H9 (cell line): ENCODE measurements around the gene KMT2D. TPM values are rescaled to one million over a fixed set of nuclear protein-coding genes. Genes with fewer than 3 reads are reported as not detected.

ENCODE experiments used
- DNase-seq: peaks from one replicate; pipeline ENCODE4 v3.0.0-alpha.2; 2017
- H2AFZ ChIP-seq: one replicate; pipeline ENCODE4 v1.6.1; 2013; ENCODE audit warnings: mild to moderate bottlenecking, low read length, control low read depth, moderate library complexity
- H2AK5ac ChIP-seq: 2 replicates; pipeline ENCODE4 v1.6.1; 2013; ENCODE audit warnings: low read length, control low read depth, mixed read lengths; ENCODE audit not compliant: insufficient read length
- H2BK120ac ChIP-seq: one replicate; pipeline ENCODE4 v1.6.1; 2013; ENCODE audit warnings: low read depth, mild to moderate bottlenecking, low read length, control low read depth, inconsistent platforms; ENCODE audit not compliant: poor library complexity, severe bottlenecking
- H2BK12ac ChIP-seq: 2 replicates; pipeline ENCODE4 v1.6.1; 2013; ENCODE audit warnings: low read length, control low read depth, mixed read lengths, low read depth; ENCODE audit not compliant: insufficient read length
- H2BK15ac ChIP-seq: 2 replicates; pipeline ENCODE4 v1.6.1; 2013; ENCODE audit warnings: low read depth, low read length, control low read depth
- H2BK20ac ChIP-seq: one replicate; pipeline ENCODE4 v1.6.1; 2013; ENCODE audit warnings: low read depth, mild to moderate bottlenecking, low read length, control low read depth, inconsistent platforms; ENCODE audit not compliant: poor library complexity, severe bottlenecking
- H2BK5ac ChIP-seq: 2 replicates; pipeline ENCODE4 v1.6.1; 2013; ENCODE audit warnings: low read length, control low read depth, mixed read lengths; ENCODE audit not compliant: insufficient read length
- H3K14ac ChIP-seq: 2 replicates; pipeline ENCODE4 v1.6.1; 2013; ENCODE audit warnings: low read length, control low read depth; ENCODE audit not compliant: insufficient read depth
- H3K18ac ChIP-seq: 2 replicates; pipeline ENCODE4 v1.6.1; 2013; ENCODE audit warnings: low read depth, mild to moderate bottlenecking, mixed read lengths, low read length, control low read depth; ENCODE audit not compliant: insufficient read length
- H3K23ac ChIP-seq: 2 replicates; pipeline ENCODE4 v1.6.1; 2013; ENCODE audit warnings: low read length, control low read depth, mixed read lengths, low read depth; ENCODE audit not compliant: insufficient read length
- H3K23me2 ChIP-seq: 2 replicates; pipeline ENCODE4 v1.6.1; 2013; ENCODE audit warnings: low read depth, mild to moderate bottlenecking, mixed read lengths, low read length, control low read depth; ENCODE audit not compliant: insufficient read length, poor library complexity, severe bottlenecking
- H3K27ac ChIP-seq: 2 replicates; pipeline ENCODE4 v1.5.1; 2013; ENCODE audit warnings: low read length, control low read depth, mixed read lengths, low read depth; ENCODE audit not compliant: insufficient read length
- H3K27me3 ChIP-seq: 2 replicates; pipeline ENCODE4 v1.6.1; 2013; ENCODE audit warnings: low read length, control low read depth, inconsistent platforms; ENCODE audit not compliant: insufficient read depth
- H3K4ac ChIP-seq: 2 replicates; pipeline ENCODE4 v1.6.1; 2013; ENCODE audit warnings: low read depth, mild to moderate bottlenecking, control low read depth, inconsistent platforms, low read length, moderate library complexity
- H3K4me1 ChIP-seq: 2 replicates; pipeline ENCODE4 v1.6.1; 2013; ENCODE audit warnings: low read length, control low read depth, inconsistent platforms; ENCODE audit not compliant: insufficient read depth
- H3K4me2 ChIP-seq: 2 replicates; pipeline ENCODE4 v1.6.1; 2013; ENCODE audit warnings: low read length, control low read depth, mixed read lengths; ENCODE audit not compliant: insufficient read length, insufficient read depth
- H3K56ac ChIP-seq: 2 replicates; pipeline ENCODE4 v1.6.1; 2013; ENCODE audit warnings: low read depth, mild to moderate bottlenecking, mixed read lengths, low read length, control low read depth; ENCODE audit not compliant: insufficient read length
- H3K79me1 ChIP-seq: 2 replicates; pipeline ENCODE4 v1.6.1; 2013; ENCODE audit warnings: low read depth, mild to moderate bottlenecking, moderate library complexity, low read length, control low read depth, inconsistent platforms; ENCODE audit not compliant: insufficient read depth, poor library complexity, severe bottlenecking
- H3K79me2 ChIP-seq: 2 replicates; pipeline ENCODE4 v1.6.1; 2013; ENCODE audit warnings: low read length, control low read depth, inconsistent platforms; ENCODE audit not compliant: insufficient read depth
- H3K9ac ChIP-seq: 2 replicates; pipeline ENCODE4 v1.6.1; 2013; ENCODE audit warnings: low read length, control low read depth, mixed read lengths; ENCODE audit not compliant: insufficient read length; ENCODE audit errors: extremely low read depth
- H3K9me3 ChIP-seq: one replicate; pipeline ENCODE4 v1.6.1; 2013; ENCODE audit warnings: low read depth, low read length, inconsistent platforms; ENCODE audit not compliant: control insufficient read depth
- H3T11ph ChIP-seq: one replicate; pipeline ENCODE4 v1.6.1; 2013; ENCODE audit warnings: mild to moderate bottlenecking, low read length, control low read depth, inconsistent platforms
- H4K20me1 ChIP-seq: one replicate; pipeline ENCODE4 v1.6.1; 2013; ENCODE audit not compliant: control insufficient read depth, insufficient read length, insufficient read depth
- H4K5ac ChIP-seq: 2 replicates; pipeline ENCODE4 v1.6.1; 2013; ENCODE audit warnings: low read depth, mild to moderate bottlenecking, mixed read lengths, low read length, control low read depth; ENCODE audit not compliant: insufficient read length
- H4K8ac ChIP-seq: replicated peaks from 2 replicates; pipeline ENCODE4 v1.6.1; 2013; ENCODE audit warnings: low read length, control low read depth, mixed read lengths, low read depth; ENCODE audit not compliant: insufficient read length
- H4K91ac ChIP-seq: 2 replicates; pipeline ENCODE4 v1.6.1; 2013; ENCODE audit warnings: low read depth, mild to moderate bottlenecking, moderate library complexity, mixed read lengths, low read length, control low read depth; ENCODE audit not compliant: insufficient read length
- H3K27ac Mint-ChIP-seq, 3 experiments: 2 replicates in 2 of 3; 3 replicates in 1 of 3; pipeline ENCODE4 v1.8.0; 2020 to 2021; ENCODE audit warnings: mixed read lengths in 3 of 3, mild to moderate bottlenecking in 1 of 3, moderate library complexity in 1 of 3
- H3K27me3 Mint-ChIP-seq: 2 replicates; pipeline ENCODE4 v1.8.0; 2021; ENCODE audit warnings: low read depth, mild to moderate bottlenecking, moderate library complexity, mixed read lengths
- H3K36me3 Mint-ChIP-seq, 3 experiments: 2 replicates in 2 of 3; 3 replicates in 1 of 3; pipeline ENCODE4 v1.8.0; 2020 to 2021; ENCODE audit warnings: low read depth in 3 of 3, mixed read lengths in 3 of 3; ENCODE audit not compliant: insufficient read depth in 1 of 3
- H3K4me1 Mint-ChIP-seq, 2 experiments: 2 replicates each; pipeline ENCODE4 v1.8.0; 2020; ENCODE audit warnings: mixed read lengths in 2 of 2
- H3K4me3 Mint-ChIP-seq, 2 experiments: 2 replicates in 1 of 2; 3 replicates in 1 of 2; pipeline ENCODE4 v1.8.0; 2020 to 2021; ENCODE audit warnings: mild to moderate bottlenecking in 2 of 2, mixed read lengths in 2 of 2, moderate library complexity in 1 of 2
- H3K9me3 Mint-ChIP-seq, 2 experiments: 2 replicates in 1 of 2; 3 replicates in 1 of 2; pipeline ENCODE4 v1.8.0; 2020; ENCODE audit warnings: mild to moderate bottlenecking in 2 of 2, mixed read lengths in 2 of 2, moderate library complexity in 1 of 2
- CTCF ChIP-seq: fragments of 200-600 bp; sonication (generic); conservative IDR thresholded peaks from 3 replicates; pipeline ENCODE4 v1.8.0; 2021; ENCODE audit warnings: antibody characterized with exemption, mild to moderate bottlenecking
- WGBS: extraction: QIAGEN DNeasy Blood & Tissue Kit; methylation state at CpG from one replicate; pipeline ENCODE4 v1.1.7; 2013; ENCODE audit warnings: missing lambda C conversion rate, low lambda C conversion rate, mixed read lengths; ENCODE audit not compliant: insufficient read length; ENCODE audit errors: extremely low coverage; 5-methylcytosine and 5-hydroxymethylcytosine counted together
- total RNA-seq: library from RNA; stranded (reverse); gene quantifications from 2 replicates; pipeline ENCODE4 v1.2.1, GENCODE V29; 2021

Gene KMT2D
- total RNA-seq, 1 experiment from 2014 or later = 93.7 TPM

GRCh38 chr12:49018261-49019119 is 42.1 kb downstream of the KMT2D start, which contains the start of gene PRKAG1:
TSS of gene PRKAG1 (minus strand) at chr12:49018776. CDS start at chr12:49018740, 36 bp downstream.
- no peaks in the 10 kb centered on the region; the same call in 1 of the 2 replicates for H3K27me3 Mint-ChIP-seq
- Histone ChIP-seq H2BK15ac (no peak within 1 kb of the TSS), H3K9me3 (no peaks in the 10 kb centered on the region), H3K79me2 (no peaks in the 10 kb centered on the region), H3T11ph (no peak within 1 kb of the TSS), H2BK120ac (peak within 1 kb of the TSS; percentile 78), H4K8ac (peak within 1 kb of the TSS; percentile 53), H4K5ac (peak within 1 kb of the TSS; percentile 93), H3K4ac (no peak within 1 kb of the TSS; the same call in 1 of the 2 replicates), H3K4me1 (no peaks in the 10 kb centered on the region), H2AFZ (no peak within 1 kb of the TSS), H3K27me3 (no peaks in the 10 kb centered on the region), H3K23me2 (peaks cover 9% of the 10 kb centered on the region), H4K91ac (no peak within 1 kb of the TSS), H2AK5ac (no peak within 1 kb of the TSS), H2BK20ac (no peak within 1 kb of the TSS), H3K4me2 (peak within 1 kb of the TSS; percentile 91), H3K56ac (no peak within 1 kb of the TSS), H3K9ac (peak within 1 kb of the TSS; percentile 97), H3K27ac (peak within 1 kb of the TSS; percentile 91), H3K79me1 (peaks cover 3% of the 10 kb centered on the region), H2BK5ac (no peak within 1 kb of the TSS), H3K14ac (peak within 1 kb of the TSS; percentile 80), H3K18ac (peak within 1 kb of the TSS; percentile 85), H2BK12ac (peak within 1 kb of the TSS; percentile 64), H4K20me1 (no peaks in the 10 kb centered on the region), H3K23ac (no peak within 1 kb of the TSS)
- H3K27ac Mint-ChIP-seq = peak within 1 kb of the TSS; percentile 99
- TF ChIP-seq CTCF = peak; percentile 71
- H3K36me3 Mint-ChIP-seq = peaks cover 10 to 28% (median 26%) of the 10 kb centered on the region in 3 experiments
- DNase-seq = peak; percentile 99
- H3K9me3 Mint-ChIP-seq = no peaks in the 10 kb centered on the region
- no CpG with 5 or more reads among the region's 59 CpGs for WGBS
- peak within 1 kb of the TSS; percentile 89 to 93 for H3K4me3 Mint-ChIP-seq
- peaks cover 15% of the 10 kb centered on the region in 2 experiments for H3K4me1 Mint-ChIP-seq
